HEK293T (cell line): ENCODE results near the gene ADGRL3.
"Not testable (repeated sequence)": the region's sequence is repeated elsewhere in the genome, so short reads cannot be mapped to it uniquely, and the experiment has no call there.

Experiments
- ARNT ChIP-seq: fragments of 450-650 bp; IDR thresholded peaks from 2 replicates; pipeline ENCODE4 v1.6.1; 2017; ENCODE audit warnings: mild to moderate bottlenecking
- BHLHE40 ChIP-seq: fragments of 450-650 bp; IDR thresholded peaks from 2 replicates; pipeline ENCODE4 v1.6.1; 2016; ENCODE audit warnings: mild to moderate bottlenecking, moderate library complexity, borderline replicate concordance
- CTBP1 ChIP-seq: fragments of 450-650 bp; IDR thresholded peaks from 2 replicates; pipeline ENCODE4 v1.6.1; 2016; ENCODE audit warnings: borderline replicate concordance
- ELF4 ChIP-seq: fragments of 450-650 bp; IDR thresholded peaks from 2 replicates; pipeline ENCODE4 v1.6.1; 2017; ENCODE audit warnings: antibody characterized with exemption
- FOXA1 ChIP-seq: fragments of 450-650 bp; IDR thresholded peaks from 2 replicates; pipeline ENCODE4 v1.6.1; 2016; ENCODE audit warnings: mild to moderate bottlenecking
- FOXK2 ChIP-seq: fragments of 450-650 bp; IDR thresholded peaks from 2 replicates; pipeline ENCODE4 v1.6.1; 2016; ENCODE audit warnings: mild to moderate bottlenecking
- FOXM1 ChIP-seq: fragments of 450-650 bp; IDR thresholded peaks from 2 replicates; pipeline ENCODE4 v1.6.1; 2017; ENCODE audit warnings: mild to moderate bottlenecking, borderline replicate concordance
- HDGF ChIP-seq: fragments of 450-650 bp; IDR thresholded peaks from 2 replicates; pipeline ENCODE4 v1.6.1; 2017; ENCODE audit warnings: antibody characterized with exemption, borderline replicate concordance
- SP1 ChIP-seq: fragments of 450-650 bp; IDR thresholded peaks from 2 replicates; pipeline ENCODE4 v1.6.1; 2017
- ZNF384 ChIP-seq: fragments of 450-650 bp; IDR thresholded peaks from 2 replicates; pipeline ENCODE4 v1.6.1; 2016

GRCh38 chr4:61759885-61760284 is 559.8 kb downstream of the ADGRL3 start:
- TF ChIP-seq ZNF384, HDGF, SP1, ELF4, FOXK2, FOXA1, CTBP1, BHLHE40, ARNT, FOXM1: not testable (repeated sequence)
